ENCODE data around the gene LRRC73.

DNA sequence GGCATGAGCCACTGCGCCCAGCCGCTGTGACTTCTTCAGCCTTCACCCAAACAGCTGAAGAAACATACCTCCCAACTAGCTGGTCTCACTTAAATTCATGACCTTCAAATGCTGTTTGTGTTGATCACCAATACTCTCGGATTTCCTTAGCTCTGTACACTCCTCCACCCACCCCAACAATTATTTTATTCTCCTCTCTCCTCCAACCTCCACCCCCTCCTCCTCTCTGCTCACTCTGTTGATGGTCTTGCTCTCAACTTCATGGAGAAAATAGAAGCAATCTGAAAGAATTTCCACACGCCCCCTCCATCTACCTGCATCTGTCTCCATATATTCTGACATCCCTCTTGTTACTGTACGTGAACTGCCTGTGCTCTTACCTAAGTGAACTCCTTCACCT lies 48.2 kb downstream of the LRRC73 start:
- TF ChIP-seq CTCF (IDR thresholded peaks at IDR 0.05): no peak
- TF ChIP-seq POLR2A (IDR thresholded peaks at IDR 0.05): no peak
